Fibroblast of lung (primary cell): ENCODE measurements around the gene PHEX. TPM values are rescaled to one million over a fixed set of nuclear protein-coding genes. Genes with fewer than 3 reads are reported as not detected.

Experiments used
- DNase-seq, 2 donors: peaks; one replicate each; pipeline versions ENCODE4 v3.0.0 to v3.0.0-alpha.2; 2010; ENCODE audit warnings: low read depth in 2 of 2
- H2AFZ ChIP-seq: 2 replicates; pipeline ENCODE4 v1.5.1; 2012; ENCODE audit warnings: low read length, control low read depth, inconsistent platforms
- H3K27ac ChIP-seq: 2 replicates; pipeline ENCODE4 v1.5.1; 2011; ENCODE audit warnings: low read length, control low read depth; ENCODE audit not compliant: insufficient read depth
- H3K27me3 ChIP-seq: 2 replicates; pipeline ENCODE4 v1.5.1; 2011; ENCODE audit warnings: mild to moderate bottlenecking, low read length; ENCODE audit not compliant: control insufficient read depth, insufficient read depth
- H3K36me3 ChIP-seq: 2 replicates; pipeline ENCODE4 v1.5.1; 2011; ENCODE audit warnings: low read length; ENCODE audit not compliant: control insufficient read depth, insufficient read depth
- H3K4me1 ChIP-seq: 2 replicates; pipeline ENCODE4 v1.5.1; 2011; ENCODE audit warnings: low read length; ENCODE audit not compliant: control insufficient read depth, insufficient read depth; ENCODE audit errors: extremely low read depth
- H3K4me2 ChIP-seq: 2 replicates; pipeline ENCODE4 v1.5.1; 2011; ENCODE audit warnings: low read length, control low read depth; ENCODE audit not compliant: insufficient read depth; ENCODE audit errors: extremely low read depth
- H3K4me3 ChIP-seq, 4 experiments: fragments of 200-600 bp in 1 of 4; sonication (generic) in 1 of 4; replicated peaks in 1 of 4; 2 replicates each; pipeline ENCODE4 v1.5.1; 2011 to 2016; ENCODE audit warnings: low read length in 4 of 4, low read depth in 3 of 4, mild to moderate bottlenecking in 3 of 4, control low read depth in 2 of 4, inconsistent platforms in 1 of 4, mixed read lengths in 1 of 4; ENCODE audit not compliant: insufficient read depth in 1 of 4; ENCODE audit errors: control extremely low read depth in 1 of 4
- H3K79me2 ChIP-seq: 2 replicates; pipeline ENCODE4 v1.5.1; 2012; ENCODE audit warnings: mild to moderate bottlenecking, low read length, inconsistent platforms; ENCODE audit not compliant: control insufficient read depth, insufficient read depth
- H3K9ac ChIP-seq: 2 replicates; pipeline ENCODE4 v1.5.1; 2011; ENCODE audit warnings: mild to moderate bottlenecking, low read length, control low read depth; ENCODE audit not compliant: insufficient read depth
- H3K9me3 ChIP-seq: 2 replicates; pipeline ENCODE4 v1.5.1; 2012; ENCODE audit warnings: low read depth, low read length; ENCODE audit not compliant: control insufficient read depth, insufficient read depth
- H4K20me1 ChIP-seq: 2 replicates; pipeline ENCODE4 v1.5.1; 2011; ENCODE audit warnings: low read length; ENCODE audit not compliant: control insufficient read depth, insufficient read depth; ENCODE audit errors: extremely low read depth
- EZH2 ChIP-seq: IDR thresholded peaks from 2 replicates; pipeline ENCODE4 v1.5.1; 2012; ENCODE audit warnings: low read length, control low read depth, mild to moderate bottlenecking; ENCODE audit errors: missing control alignments
- polyA plus RNA-seq, 2 donors: library from polyadenylated mRNA; depleted of rRNA in 1 of 2; stranded (reverse) in 1 of 2; unstranded in 1 of 2; fragments of >200 nt; gene quantifications; 2 replicates each; pipeline ENCODE4 v1.2.1, GENCODE V29; 2011 to 2012; ENCODE audit warnings: missing spikeins in 1 of 2
- total RNA-seq: library from RNA; depleted of rRNA; stranded (reverse); fragments of >200 nt; gene quantifications from 2 replicates; pipeline ENCODE4 v1.2.1, GENCODE V29; 2014
- TF ChIP-seq, protein P1 (sequence below), 2 donors: IDR thresholded peaks in 1 of 2; conservative IDR thresholded peaks in 1 of 2; 1 replicate in 1 of 2; 2 replicates in 1 of 2; pipeline ENCODE4 v1.5.1; 2011 to 2012; ENCODE audit warnings: low read length in 2 of 2, control low read depth in 1 of 2, inconsistent platforms in 1 of 2, low read depth in 1 of 2, mild to moderate bottlenecking in 1 of 2

PHEX gene
- total and polyA plus RNA-seq, 2 donors (not counting 1 experiment from before 2014, with no cell fraction given): 1.2 to 1.7 TPM

DNA sequence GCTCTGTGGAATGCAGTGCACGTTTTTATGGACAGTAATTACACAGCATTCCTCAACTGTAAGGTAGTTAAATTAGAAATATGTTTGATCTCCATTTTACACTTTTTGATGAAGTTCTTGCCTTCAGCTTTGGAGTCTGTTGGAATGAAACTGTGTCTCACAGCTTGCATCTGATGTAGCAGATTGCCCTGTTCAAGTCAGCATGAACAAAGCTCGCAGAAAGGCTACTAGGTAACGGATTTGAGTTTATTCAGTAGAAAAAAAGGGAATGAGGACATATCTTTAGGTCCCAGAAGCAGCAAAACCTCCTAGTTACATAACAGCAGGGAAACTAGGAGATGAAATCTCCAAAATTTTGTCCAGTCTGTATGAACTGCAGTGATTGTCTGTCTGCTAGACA, 216.3 kb downstream of the PHEX start:
- H3K79me2 ChIP-seq: no peaks in the 10 kb centered on the region
- TF ChIP-seq, protein P1, sequence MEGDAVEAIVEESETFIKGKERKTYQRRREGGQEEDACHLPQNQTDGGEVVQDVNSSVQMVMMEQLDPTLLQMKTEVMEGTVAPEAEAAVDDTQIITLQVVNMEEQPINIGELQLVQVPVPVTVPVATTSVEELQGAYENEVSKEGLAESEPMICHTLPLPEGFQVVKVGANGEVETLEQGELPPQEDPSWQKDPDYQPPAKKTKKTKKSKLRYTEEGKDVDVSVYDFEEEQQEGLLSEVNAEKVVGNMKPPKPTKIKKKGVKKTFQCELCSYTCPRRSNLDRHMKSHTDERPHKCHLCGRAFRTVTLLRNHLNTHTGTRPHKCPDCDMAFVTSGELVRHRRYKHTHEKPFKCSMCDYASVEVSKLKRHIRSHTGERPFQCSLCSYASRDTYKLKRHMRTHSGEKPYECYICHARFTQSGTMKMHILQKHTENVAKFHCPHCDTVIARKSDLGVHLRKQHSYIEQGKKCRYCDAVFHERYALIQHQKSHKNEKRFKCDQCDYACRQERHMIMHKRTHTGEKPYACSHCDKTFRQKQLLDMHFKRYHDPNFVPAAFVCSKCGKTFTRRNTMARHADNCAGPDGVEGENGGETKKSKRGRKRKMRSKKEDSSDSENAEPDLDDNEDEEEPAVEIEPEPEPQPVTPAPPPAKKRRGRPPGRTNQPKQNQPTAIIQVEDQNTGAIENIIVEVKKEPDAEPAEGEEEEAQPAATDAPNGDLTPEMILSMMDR (conservative IDR thresholded peaks at IDR 0.05 in 1 of 2, IDR thresholded peaks at IDR 0.05 in 1 of 2; ENCODE audit: low read depth in 1 of 2, low read length in 2 of 2): no peak
- no peak for TF ChIP-seq EZH2

DNA sequence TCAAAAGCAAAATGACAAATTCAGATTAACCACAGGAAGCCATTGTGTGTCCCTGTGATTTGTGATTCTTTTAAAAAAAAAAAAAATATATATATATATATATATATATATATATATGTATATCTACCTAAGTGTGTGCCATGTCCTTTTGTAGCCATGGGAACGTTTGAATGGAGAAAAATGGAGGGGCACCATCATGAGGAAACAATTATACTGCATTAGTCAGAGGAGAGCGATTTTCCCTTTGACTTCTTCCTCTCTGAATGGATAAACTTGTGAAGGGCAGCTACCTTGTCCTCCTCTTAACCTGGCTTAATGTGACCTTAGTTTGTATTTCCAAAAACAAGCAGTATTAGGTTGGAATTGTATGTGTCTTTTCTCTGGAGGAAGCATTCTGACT, 217.2 kb downstream of the PHEX start:
- Histone ChIP-seq H3K27me3 (no peaks in the 10 kb centered on the region), H3K4me1 (no peaks in the 10 kb centered on the region), H3K27ac (no peak overlapping the region), H3K9me3 (no peaks in the 10 kb centered on the region), H3K36me3 (no peaks in the 10 kb centered on the region), H3K4me3 (no peak overlapping the region), H3K79me2 (no peaks in the 10 kb centered on the region), H2AFZ (no peak overlapping the region), H4K20me1 (no peaks in the 10 kb centered on the region), H3K9ac (no peak overlapping the region), H3K4me2 (no peak overlapping the region)
- TF ChIP-seq, protein P1 (conservative IDR thresholded peaks at IDR 0.05 in 1 of 2, IDR thresholded peaks at IDR 0.05 in 1 of 2; ENCODE audit: low read depth in 1 of 2, low read length in 2 of 2): no peak
- TF ChIP-seq EZH2: no peak
- no peak for DNase-seq

More for the DNA sequence above, 216.3 kb downstream of the PHEX start:
- no peaks in the 10 kb centered on the region for H3K9me3 ChIP-seq
- H2AFZ ChIP-seq: no peak overlapping the region
- H3K27me3 ChIP-seq: no peaks in the 10 kb centered on the region
- no peak for DNase-seq
- H3K4me2 ChIP-seq: no peak overlapping the region
- no peak overlapping the region for H3K27ac ChIP-seq
- H3K4me3 ChIP-seq: no peak overlapping the region
- no peaks in the 10 kb centered on the region for H4K20me1 ChIP-seq
- no peaks in the 10 kb centered on the region for H3K36me3 ChIP-seq
- H3K4me1 ChIP-seq: no peaks in the 10 kb centered on the region
- no peak overlapping the region for H3K9ac ChIP-seq

DNA sequence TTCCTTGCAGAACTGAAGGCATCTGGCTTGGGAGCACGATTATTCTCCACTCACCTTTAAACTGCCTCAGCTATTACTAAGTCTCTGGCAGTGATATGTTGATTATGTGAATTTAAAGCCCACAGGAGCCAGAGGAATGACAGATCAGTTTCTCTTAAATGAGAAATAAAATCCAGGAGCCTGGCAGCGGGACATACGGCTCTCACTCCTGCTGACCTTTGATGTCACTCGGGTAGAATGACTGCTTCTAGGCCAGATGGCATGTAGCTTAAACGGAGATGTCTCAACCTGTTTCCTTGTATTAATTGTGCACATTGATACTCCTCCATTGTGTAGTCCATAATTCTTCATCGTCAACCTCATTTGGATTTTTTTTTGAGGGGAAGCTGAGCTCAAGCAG, 236.6 kb downstream of the PHEX start:
- Histone ChIP-seq H3K9ac (no peak overlapping the region), H2AFZ (no peak overlapping the region), H4K20me1 (no peaks in the 10 kb centered on the region), H3K36me3 (no peaks in the 10 kb centered on the region), H3K4me1 (no peaks in the 10 kb centered on the region), H3K9me3 (no peaks in the 10 kb centered on the region), H3K79me2 (no peaks in the 10 kb centered on the region), H3K4me2 (no peak overlapping the region), H3K4me3 (no peak overlapping the region), H3K27ac (no peak overlapping the region), H3K27me3 (no peaks in the 10 kb centered on the region)
- TF ChIP-seq EZH2: no peak
- TF ChIP-seq, protein P1 (conservative IDR thresholded peaks at IDR 0.05 in 1 of 2, IDR thresholded peaks at IDR 0.05 in 1 of 2; ENCODE audit: low read depth in 1 of 2, low read length in 2 of 2): no peak
- DNase-seq: no peak
